Mesenchymal stem cell (in vitro differentiated cells and primary cell): ENCODE measurements around the gene IL1RAPL2.
"Not testable (repeated sequence)": the region's sequence is repeated elsewhere in the genome, so short reads cannot be mapped to it uniquely, and the experiment has no call there.

ENCODE experiments used
- DNase-seq: peaks from one replicate; pipeline ENCODE4 v3.0.0-alpha.2; 2013
- H2AFZ ChIP-seq: one replicate; pipeline ENCODE4 v1.6.1; 2013; ENCODE audit warnings: low read depth, mild to moderate bottlenecking, control low read depth, inconsistent platforms, low read length, moderate library complexity
- H2AK5ac ChIP-seq: 2 replicates; pipeline ENCODE4 v1.6.1; 2013; ENCODE audit warnings: low read length, moderate library complexity, mild to moderate bottlenecking, inconsistent platforms; ENCODE audit not compliant: severe bottlenecking
- H2BK120ac ChIP-seq: one replicate; pipeline ENCODE4 v1.6.1; 2013; ENCODE audit warnings: low read depth, mild to moderate bottlenecking, inconsistent platforms, low read length, moderate library complexity
- H2BK12ac ChIP-seq, 2 experiments: one replicate each; pipeline ENCODE4 v1.6.1; 2013; ENCODE audit warnings: inconsistent platforms in 2 of 2, low read length in 2 of 2, mild to moderate bottlenecking in 2 of 2, moderate library complexity in 2 of 2, control low read depth in 1 of 2
- H2BK15ac ChIP-seq: one replicate; pipeline ENCODE4 v1.6.1; 2013; ENCODE audit warnings: mild to moderate bottlenecking, low read depth, inconsistent platforms; ENCODE audit not compliant: poor library complexity, severe bottlenecking
- H2BK5ac ChIP-seq: 2 replicates; pipeline ENCODE4 v1.6.1; 2013; ENCODE audit warnings: low read depth, mild to moderate bottlenecking, low read length, control low read depth, inconsistent platforms; ENCODE audit not compliant: poor library complexity, severe bottlenecking
- H3K14ac ChIP-seq, 2 experiments: one replicate each; pipeline ENCODE4 v1.6.1; 2013; ENCODE audit warnings: inconsistent platforms in 2 of 2, low read length in 2 of 2, control low read depth in 1 of 2, mild to moderate bottlenecking in 1 of 2, moderate library complexity in 1 of 2
- H3K18ac ChIP-seq, 2 experiments: one replicate each; pipeline ENCODE4 v1.6.1; 2013; ENCODE audit warnings: inconsistent platforms in 2 of 2, low read length in 2 of 2, control low read depth in 1 of 2, low read depth in 1 of 2, mild to moderate bottlenecking in 1 of 2
- H3K23ac ChIP-seq, 2 experiments: one replicate each; pipeline ENCODE4 v1.6.1; 2013; ENCODE audit warnings: inconsistent platforms in 2 of 2, low read length in 2 of 2, mild to moderate bottlenecking in 2 of 2, moderate library complexity in 2 of 2, control low read depth in 1 of 2
- H3K27ac ChIP-seq: 2 replicates; pipeline ENCODE4 v1.5.1; 2013; ENCODE audit warnings: mild to moderate bottlenecking, moderate library complexity, low read length, control low read depth, inconsistent platforms; ENCODE audit not compliant: poor library complexity, severe bottlenecking
- H3K27me3 ChIP-seq, 2 experiments: 2 replicates each; pipeline versions ENCODE4 v1.6.1 to v1.7.0; 2013; ENCODE audit warnings: low read length in 2 of 2, mild to moderate bottlenecking in 2 of 2, moderate library complexity in 2 of 2, control low read depth in 1 of 2, inconsistent platforms in 1 of 2; ENCODE audit not compliant: control insufficient read depth in 1 of 2, insufficient read depth in 1 of 2
- H3K36me3 ChIP-seq, 2 experiments: 2 replicates each; pipeline versions ENCODE4 v1.6.1 to v1.7.0; 2013; ENCODE audit warnings: low read length in 2 of 2, control low read depth in 1 of 2, inconsistent platforms in 1 of 2, low read depth in 1 of 2, mild to moderate bottlenecking in 1 of 2; ENCODE audit not compliant: insufficient read depth in 2 of 2, control insufficient read depth in 1 of 2
- H3K4ac ChIP-seq, 2 experiments: one replicate each; pipeline ENCODE4 v1.6.1; 2013; ENCODE audit warnings: inconsistent platforms in 2 of 2, low read length in 2 of 2, mild to moderate bottlenecking in 2 of 2, moderate library complexity in 2 of 2, control low read depth in 1 of 2, low read depth in 1 of 2
- H3K4me1 ChIP-seq: 2 replicates; pipeline ENCODE4 v1.6.1; 2013; ENCODE audit warnings: low read depth, low read length, control low read depth; ENCODE audit not compliant: control insufficient read depth, insufficient read depth
- H3K4me2 ChIP-seq: 2 replicates; pipeline ENCODE4 v1.6.1; 2013; ENCODE audit warnings: low read length, mild to moderate bottlenecking, inconsistent platforms; ENCODE audit not compliant: poor library complexity, severe bottlenecking
- H3K4me3 ChIP-seq, 2 experiments: 2 replicates each; pipeline versions ENCODE4 v1.5.1 to v1.7.0; 2013; ENCODE audit warnings: low read length in 2 of 2, mild to moderate bottlenecking in 2 of 2, control low read depth in 1 of 2, low read depth in 1 of 2; ENCODE audit not compliant: insufficient read depth in 1 of 2
- H3K79me1 ChIP-seq: replicated peaks from 2 replicates; pipeline ENCODE4 v1.6.1; 2013; ENCODE audit warnings: mild to moderate bottlenecking, control low read depth, low read length, inconsistent platforms; ENCODE audit not compliant: poor library complexity, severe bottlenecking
- H3K9ac ChIP-seq: 2 replicates; pipeline ENCODE4 v1.7.0; 2013; ENCODE audit warnings: mild to moderate bottlenecking, low read length, moderate library complexity
- H3K9me3 ChIP-seq: 2 replicates; pipeline ENCODE4 v1.7.0; 2013; ENCODE audit warnings: mild to moderate bottlenecking, low read length; ENCODE audit not compliant: control insufficient read depth
- H4K8ac ChIP-seq: one replicate; pipeline ENCODE4 v1.6.1; 2013; ENCODE audit warnings: inconsistent platforms, mild to moderate bottlenecking, low read length, moderate library complexity
- H4K91ac ChIP-seq: one replicate; pipeline ENCODE4 v1.6.1; 2013; ENCODE audit warnings: mild to moderate bottlenecking, low read length, inconsistent platforms
- WGBS: methylation state at CpG from one replicate; pipeline ENCODE4 v1.1.7; 2013; ENCODE audit warnings: mixed read lengths; 5-methylcytosine and 5-hydroxymethylcytosine counted together

The IL1RAPL2 gene

GRCh38 chrX:105658136-105658535 lies 1092.1 kb downstream of the IL1RAPL2 start:
- Histone ChIP-seq H4K91ac (no peak overlapping the region), H3K27me3 (peaks cover 0 to 4% of the 10 kb centered on the region in 2 experiments), H3K14ac (no peak overlapping the region), H3K4me2 (no peak overlapping the region), H2BK5ac (no peak overlapping the region), H2AK5ac (no peak overlapping the region), H3K4me1 (no peaks in the 10 kb centered on the region), H2BK15ac (no peak overlapping the region), H3K4ac (no peak overlapping the region), H3K18ac (no peak overlapping the region), H2AFZ (no peak overlapping the region), H2BK12ac (no peak overlapping the region), H3K9me3 (no peaks in the 10 kb centered on the region), H3K36me3 (no peaks in the 10 kb centered on the region), H3K9ac (no peak overlapping the region), H3K4me3 (no peak overlapping the region), H3K23ac (no peak overlapping the region), H3K27ac (no peak overlapping the region), H2BK120ac (no peak overlapping the region), H4K8ac (no peak overlapping the region), H3K79me1 (no peaks in the 10 kb centered on the region)
- peak; percentile 84 for DNase-seq
- 69% methylated on average over 1 of the region's 2 CpGs for WGBS

- Histone ChIP-seq H3K27ac (no peak overlapping the region), H4K91ac (no peak overlapping the region), H3K4me3 (no peak overlapping the region), H2BK15ac (no peak overlapping the region), H4K8ac (no peak overlapping the region), H2AFZ (no peak overlapping the region), H2BK120ac (no peak overlapping the region), H3K27me3 (peaks cover 0 to 9% of the 10 kb centered on the region in 2 experiments), H3K9me3 (no peaks in the 10 kb centered on the region), H3K36me3 (no peaks in the 10 kb centered on the region), H3K14ac (no peak overlapping the region), H3K79me1 (no peaks in the 10 kb centered on the region), H3K4me2 (no peak overlapping the region), H3K9ac (no peak overlapping the region), H3K4ac (no peak overlapping the region), H3K23ac (no peak overlapping the region), H2BK5ac (no peak overlapping the region), H2AK5ac (no peak overlapping the region), H2BK12ac (no peak overlapping the region), H3K4me1 (no peaks in the 10 kb centered on the region), H3K18ac (no peak overlapping the region)
- WGBS = 100% methylated on average over 2 of the region's 2 CpGs
- DNase-seq = no peak
Observed at GRCh38 chrX:105662248-105662647, 1096.2 kb downstream of the IL1RAPL2 start.

- Histone ChIP-seq H4K8ac (no peak overlapping the region), H3K27ac (no peak overlapping the region), H4K91ac (no peak overlapping the region), H2BK120ac (no peak overlapping the region), H3K23ac (no peak overlapping the region), H3K79me1 (no peaks in the 10 kb centered on the region), H3K4me3 (no peak overlapping the region), H3K36me3 (no peaks in the 10 kb centered on the region), H2AK5ac (no peak overlapping the region), H3K9ac (no peak overlapping the region), H2BK5ac (no peak overlapping the region), H3K9me3 (no peaks in the 10 kb centered on the region), H3K18ac (no peak overlapping the region), H3K14ac (no peak overlapping the region), H2BK15ac (no peak overlapping the region), H3K27me3 (peaks cover 0 to 9% of the 10 kb centered on the region in 2 experiments), H3K4ac (no peak overlapping the region), H2AFZ (no peak overlapping the region), H3K4me1 (no peaks in the 10 kb centered on the region), H3K4me2 (no peak overlapping the region), H2BK12ac (no peak overlapping the region)
- no peak for DNase-seq
- WGBS = 84% methylated on average over 2 of the region's 2 CpGs
Observed at GRCh38 chrX:105664243-105664642, 1098.2 kb downstream of the IL1RAPL2 start.

GRCh38 chrX:105684288-105684687 lies 1118.3 kb downstream of the IL1RAPL2 start:
- not testable (repeated sequence) for H3K14ac ChIP-seq, H4K91ac ChIP-seq, H3K9me3 ChIP-seq, H3K18ac ChIP-seq, DNase-seq, H2BK12ac ChIP-seq, H3K4me3 ChIP-seq, H3K36me3 ChIP-seq, H3K4me2 ChIP-seq, H3K4ac ChIP-seq, H3K4me1 ChIP-seq, H2BK5ac ChIP-seq, H3K79me1 ChIP-seq, H3K27ac ChIP-seq, H3K23ac ChIP-seq, H3K9ac ChIP-seq, H2AFZ ChIP-seq, H2AK5ac ChIP-seq, H3K27me3 ChIP-seq, H2BK15ac ChIP-seq, H2BK120ac ChIP-seq, H4K8ac ChIP-seq
- 82% methylated on average over 4 of the region's 7 CpGs for WGBS
